Tibial nerve (tissue), 4 donors: ENCODE measurements around the gene DENND1A. TPM values are rescaled to one million over a fixed set of nuclear protein-coding genes. Genes with fewer than 3 reads are reported as not detected.

Experiments used
- DNase-seq, 2 donors: peaks; one replicate each; pipeline ENCODE4 v3.0.0-alpha.2; 2019; ENCODE audit warnings: low spot score in 2 of 2
- H3K27ac ChIP-seq, 4 donors: fragments of 200-600 bp; sonication (generic) in 3 of 4; one replicate each; pipeline ENCODE4 v1.5.1; 2017 to 2019; ENCODE audit warnings: mild to moderate bottlenecking in 1 of 4
- H3K27me3 ChIP-seq, 2 donors: fragments of 200-600 bp; sonication (generic) in 1 of 2; one replicate each; pipeline versions ENCODE4 v1.5.1 to v1.6.0; 2017 to 2019
- H3K36me3 ChIP-seq, 3 donors: fragments of 200-600 bp; sonication (generic); one replicate each; pipeline ENCODE4 v1.5.1; 2018 to 2019
- H3K4me1 ChIP-seq, 4 donors: fragments of 200-600 bp; sonication (generic) in 3 of 4; one replicate each; pipeline ENCODE4 v1.5.1; 2017 to 2019
- H3K4me3 ChIP-seq, 4 donors: fragments of 200-600 bp; sonication (generic) in 3 of 4; one replicate each; pipeline ENCODE4 v1.5.1; 2017 to 2019; ENCODE audit warnings: mild to moderate bottlenecking in 1 of 4, moderate library complexity in 1 of 4
- H3K9me3 ChIP-seq, 4 donors: fragments of 200-600 bp; sonication (generic) in 3 of 4; one replicate each; pipeline ENCODE4 v1.5.1; 2017 to 2019
- CTCF ChIP-seq, 5 experiments: fragments of 200-600 bp in 3 of 5; fragments of 450-650 bp in 2 of 5; sonication (generic) in 3 of 5; IDR thresholded peaks; one replicate each; pipeline ENCODE4 v1.5.1; 2016 to 2019; ENCODE audit warnings: antibody characterized with exemption in 5 of 5, mild to moderate bottlenecking in 3 of 5, moderate library complexity in 2 of 5
- EP300 ChIP-seq, 2 donors: sonication (generic); formaldehyde crosslinking; IDR thresholded peaks; one replicate each; pipeline ENCODE4 v1.6.1; 2017; ENCODE audit warnings: antibody characterized with exemption in 2 of 2, mild to moderate bottlenecking in 1 of 2
- POLR2A ChIP-seq, 2 donors: fragments of 450-650 bp; IDR thresholded peaks; one replicate each; pipeline ENCODE4 v1.6.1; 2017; ENCODE audit warnings: antibody characterized with exemption in 2 of 2, mild to moderate bottlenecking in 2 of 2, moderate library complexity in 2 of 2
- WGBS, 2 donors: methylation state at CpG; one replicate each; pipeline ENCODE4 v1.1.5; 2018; 5-methylcytosine and 5-hydroxymethylcytosine counted together
- total RNA-seq, 4 donors: library from RNA; depleted of rRNA; stranded (reverse); fragments of >200 nt; gene quantifications; one replicate each; pipeline ENCODE4 v1.1.0, GENCODE V29; 2016

Gene DENND1A
- total RNA-seq, 4 donors from 2014 or later = 17.5 to 34.8 (median 20.1) TPM

- peaks cover 0 to 35% (median 0%) of the 10 kb centered on the region in 3 donors for H3K36me3 ChIP-seq
- WGBS, 2 donors = 40 to 53% methylated on average over 10 of the region's 10 CpGs
- H3K4me1 ChIP-seq = peaks cover 0 to 47% (median 5%) of the 10 kb centered on the region in 4 donors
- DNase-seq = peak in 1 of 2 donors; percentile 7
- H3K27ac ChIP-seq = no peak overlapping the region
- TF ChIP-seq CTCF (IDR thresholded peaks at IDR 0.05) = no peak
- no peak overlapping the region for H3K4me3 ChIP-seq
- H3K27me3 ChIP-seq = peaks cover 0 to 35% of the 10 kb centered on the region in 2 donors
- H3K9me3 ChIP-seq = no peaks in the 10 kb centered on the region
Measured at GRCh38 chr9:123378025-123378424, 551.9 kb downstream of the DENND1A start.

- Histone ChIP-seq H3K36me3 (peaks cover 0 to 28% (median 0%) of the 10 kb centered on the region in 3 donors), H3K4me3 (no peak overlapping the region), H3K27ac (no peak overlapping the region), H3K4me1 (peaks cover 0 to 47% (median 5%) of the 10 kb centered on the region in 4 donors), H3K27me3 (peaks cover 0 to 42% of the 10 kb centered on the region in 2 donors), H3K9me3 (no peaks in the 10 kb centered on the region)
- 49 to 71% methylated on average over 21 of the region's 21 CpGs for WGBS, 2 donors
- TF ChIP-seq CTCF (IDR thresholded peaks at IDR 0.05) = no peak
- no peak for TF ChIP-seq POLR2A (IDR thresholded peaks at IDR 0.05)
- no peak for TF ChIP-seq EP300 (IDR thresholded peaks at IDR 0.05)
- DNase-seq = no peak
Measured at GRCh38 chr9:123377211-123377971, 552.5 kb downstream of the DENND1A start.

GRCh38 chr9:123376218-123377071, 553.5 kb downstream of the DENND1A start:
- Histone ChIP-seq H3K4me1 (peaks cover 0 to 47% (median 5%) of the 10 kb centered on the region in 4 donors), H3K4me3 (no peak overlapping the region), H3K9me3 (no peaks in the 10 kb centered on the region), H3K27ac (peak overlapping the region in 1 of 4 donors; percentile 1), H3K27me3 (peaks cover 0 to 51% of the 10 kb centered on the region in 2 donors), H3K36me3 (peaks cover 0 to 19% (median 0%) of the 10 kb centered on the region in 3 donors)
- TF ChIP-seq EP300 (IDR thresholded peaks at IDR 0.05) (no peak), POLR2A (IDR thresholded peaks at IDR 0.05) (no peak), CTCF (IDR thresholded peaks at IDR 0.05) (no peak)
- WGBS, 2 donors = 84 to 87% methylated on average over 12 to 14 of the region's 24 CpGs
- DNase-seq = no peak

GRCh38 chr9:123375469-123376132, 554.3 kb downstream of the DENND1A start:
- DNase-seq = no peak
- peak overlapping the region in 1 of 4 donors; percentile 1 for H3K27ac ChIP-seq
- no peak overlapping the region for H3K4me3 ChIP-seq
- no peaks in the 10 kb centered on the region for H3K9me3 ChIP-seq
- H3K27me3 ChIP-seq = peaks cover 0 to 58% of the 10 kb centered on the region in 2 donors
- 27 to 40% methylated on average over 4 to 6 of the region's 14 CpGs for WGBS, 2 donors
- H3K36me3 ChIP-seq = peaks cover 0 to 10% (median 0%) of the 10 kb centered on the region in 3 donors
- TF ChIP-seq POLR2A (IDR thresholded peaks at IDR 0.05) = no peak
- TF ChIP-seq EP300 (IDR thresholded peaks at IDR 0.05) = no peak
- no peak for TF ChIP-seq CTCF (IDR thresholded peaks at IDR 0.05)
- peaks cover 0 to 47% (median 5%) of the 10 kb centered on the region in 4 donors for H3K4me1 ChIP-seq
